ENCODE results near the gene SLC7A4.

Gene SLC7A4

DNA sequence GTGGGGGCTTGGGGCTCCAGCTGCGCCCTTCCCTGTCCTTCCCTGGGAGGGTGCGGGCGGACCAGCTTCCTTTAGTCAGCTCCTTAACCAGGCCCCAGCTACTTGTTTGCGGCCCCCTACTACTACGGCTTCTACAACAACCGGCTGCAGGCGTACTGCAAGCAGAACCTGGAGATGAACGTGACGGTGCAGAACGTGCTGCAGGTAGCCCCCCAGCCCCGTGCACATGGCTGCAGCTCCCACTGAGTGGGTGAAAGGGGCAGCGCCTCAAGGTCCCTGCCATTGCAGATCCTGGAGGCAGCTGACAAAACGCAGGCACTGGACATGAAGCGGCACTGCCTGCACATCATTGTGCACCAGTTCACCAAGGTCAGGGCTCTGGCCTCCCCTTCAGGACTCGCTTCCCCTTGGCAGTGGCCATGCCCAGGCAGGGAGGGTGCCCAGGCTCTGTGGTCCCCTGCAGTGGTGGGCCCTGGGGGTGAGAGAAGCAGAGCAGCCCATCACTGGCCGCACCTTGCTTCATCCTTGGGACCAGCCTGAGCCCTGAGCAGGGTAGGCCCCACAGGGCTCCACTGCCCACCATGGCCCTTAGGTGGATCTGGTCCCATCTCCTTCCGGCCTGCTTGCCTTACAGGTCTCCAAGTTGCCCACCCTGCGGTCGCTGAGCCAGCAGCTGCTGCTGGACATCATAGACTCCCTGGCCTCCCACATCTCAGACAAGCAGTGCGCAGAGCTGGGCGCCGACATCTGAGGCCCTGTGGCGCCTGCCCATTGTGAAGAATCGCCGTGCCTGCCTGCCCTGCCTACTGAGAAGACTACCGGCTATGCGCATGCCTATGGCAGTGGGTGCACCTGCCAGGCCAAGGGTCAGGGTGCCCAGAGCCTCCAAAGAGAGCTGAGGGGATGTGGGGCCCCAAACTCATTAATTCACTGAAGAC, 35.5 kb downstream of the SLC7A4 start:
- H3K4me3 ChIP-seq (ENCODE audit: control insufficient read depth, low read depth, low read length), result no peak overlapping the region
- TF ChIP-seq, protein P1, sequence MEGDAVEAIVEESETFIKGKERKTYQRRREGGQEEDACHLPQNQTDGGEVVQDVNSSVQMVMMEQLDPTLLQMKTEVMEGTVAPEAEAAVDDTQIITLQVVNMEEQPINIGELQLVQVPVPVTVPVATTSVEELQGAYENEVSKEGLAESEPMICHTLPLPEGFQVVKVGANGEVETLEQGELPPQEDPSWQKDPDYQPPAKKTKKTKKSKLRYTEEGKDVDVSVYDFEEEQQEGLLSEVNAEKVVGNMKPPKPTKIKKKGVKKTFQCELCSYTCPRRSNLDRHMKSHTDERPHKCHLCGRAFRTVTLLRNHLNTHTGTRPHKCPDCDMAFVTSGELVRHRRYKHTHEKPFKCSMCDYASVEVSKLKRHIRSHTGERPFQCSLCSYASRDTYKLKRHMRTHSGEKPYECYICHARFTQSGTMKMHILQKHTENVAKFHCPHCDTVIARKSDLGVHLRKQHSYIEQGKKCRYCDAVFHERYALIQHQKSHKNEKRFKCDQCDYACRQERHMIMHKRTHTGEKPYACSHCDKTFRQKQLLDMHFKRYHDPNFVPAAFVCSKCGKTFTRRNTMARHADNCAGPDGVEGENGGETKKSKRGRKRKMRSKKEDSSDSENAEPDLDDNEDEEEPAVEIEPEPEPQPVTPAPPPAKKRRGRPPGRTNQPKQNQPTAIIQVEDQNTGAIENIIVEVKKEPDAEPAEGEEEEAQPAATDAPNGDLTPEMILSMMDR (conservative IDR thresholded peaks at IDR 0.05; ENCODE audit: control insufficient read depth, insufficient read depth, low read depth, low read length), result no peak
- no peak for DNase-seq (ENCODE audit: low read depth)

DNA sequence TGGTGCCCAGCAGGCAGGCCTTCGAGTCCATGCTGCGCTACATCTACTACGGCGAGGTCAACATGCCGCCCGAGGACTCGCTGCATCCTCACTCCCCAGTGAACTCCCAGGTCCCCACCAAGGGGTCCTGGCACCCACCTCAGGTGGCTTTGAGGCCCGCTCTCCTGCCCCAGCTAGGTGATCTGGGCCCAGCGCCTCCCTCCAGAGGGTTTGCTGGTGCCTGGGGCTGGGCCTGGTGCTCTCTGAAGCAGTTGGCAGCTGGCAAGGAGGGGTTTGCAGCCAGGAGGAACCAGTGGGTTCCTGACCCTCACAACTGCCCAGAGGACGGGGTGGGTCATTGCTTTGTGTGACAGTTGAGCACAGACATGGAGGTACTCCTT, 36.3 kb downstream of the SLC7A4 start:
- H3K4me3 ChIP-seq (ENCODE audit: control insufficient read depth, low read depth, low read length), result no peak overlapping the region
- TF ChIP-seq, protein P1 (conservative IDR thresholded peaks at IDR 0.05; ENCODE audit: control insufficient read depth, insufficient read depth, low read depth, low read length), result no peak
- DNase-seq (ENCODE audit: low read depth), result no peak

DNA sequence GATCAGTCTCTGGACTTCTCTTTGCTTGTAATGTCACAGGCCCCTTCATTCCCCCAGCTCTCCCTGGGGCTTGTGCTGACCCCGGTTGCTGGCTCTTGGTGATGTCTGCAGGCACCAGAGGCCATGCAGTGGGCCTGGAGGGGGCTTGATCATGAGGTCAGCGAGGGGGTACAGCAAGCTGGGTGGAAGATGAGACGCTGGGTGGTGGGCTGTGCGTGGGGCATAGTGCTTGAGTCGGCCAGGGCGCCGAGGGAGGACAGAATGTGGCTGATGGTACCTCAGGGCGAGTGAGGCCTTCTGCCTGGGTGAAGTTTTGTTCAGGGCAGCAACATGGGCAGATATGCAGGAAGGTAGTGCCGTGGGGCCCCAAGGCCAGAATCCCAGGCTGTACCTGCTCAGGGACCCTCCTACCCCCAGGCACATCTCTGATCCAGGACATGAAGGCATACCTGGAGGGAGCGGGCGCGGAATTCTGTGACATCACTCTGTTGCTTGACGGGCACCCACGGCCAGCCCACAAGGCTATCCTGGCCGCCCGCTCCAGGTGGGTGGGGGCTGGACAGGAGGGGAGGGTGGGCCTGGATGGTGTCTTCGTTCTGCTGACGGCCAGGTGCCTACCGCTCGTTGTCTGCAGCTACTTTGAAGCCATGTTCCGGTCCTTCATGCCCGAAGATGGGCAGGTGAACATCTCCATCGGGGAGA, 36.9 kb downstream of the SLC7A4 start:
- DNase-seq (ENCODE audit: low read depth), result no peak
- TF ChIP-seq, protein P1 (conservative IDR thresholded peaks at IDR 0.05; ENCODE audit: control insufficient read depth, insufficient read depth, low read depth, low read length), result no peak
- no peak overlapping the region for H3K4me3 ChIP-seq (ENCODE audit: control insufficient read depth, low read depth, low read length)

DNA sequence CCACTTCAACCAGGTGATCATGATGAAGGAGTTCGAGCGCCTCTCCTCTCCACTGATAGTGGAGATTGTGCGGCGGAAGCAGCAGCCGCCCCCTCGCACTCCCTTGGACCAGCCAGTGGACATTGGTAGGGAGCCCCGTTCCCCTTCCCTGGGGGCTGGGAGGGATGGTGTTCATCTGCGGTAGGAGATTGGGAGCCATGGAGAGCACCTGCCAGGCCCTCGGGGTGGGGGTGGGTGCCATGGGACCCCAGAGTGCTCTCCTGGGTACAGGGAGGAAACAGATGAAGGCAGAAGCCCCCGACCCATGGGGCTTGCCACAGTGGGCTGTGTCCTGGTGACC, 37.5 kb downstream of the SLC7A4 start:
- no peak for DNase-seq (ENCODE audit: low read depth)
- TF ChIP-seq, protein P1 (conservative IDR thresholded peaks at IDR 0.05; ENCODE audit: control insufficient read depth, insufficient read depth, low read depth, low read length), result no peak
- H3K4me3 ChIP-seq (ENCODE audit: control insufficient read depth, low read depth, low read length), result no peak overlapping the region

DNA sequence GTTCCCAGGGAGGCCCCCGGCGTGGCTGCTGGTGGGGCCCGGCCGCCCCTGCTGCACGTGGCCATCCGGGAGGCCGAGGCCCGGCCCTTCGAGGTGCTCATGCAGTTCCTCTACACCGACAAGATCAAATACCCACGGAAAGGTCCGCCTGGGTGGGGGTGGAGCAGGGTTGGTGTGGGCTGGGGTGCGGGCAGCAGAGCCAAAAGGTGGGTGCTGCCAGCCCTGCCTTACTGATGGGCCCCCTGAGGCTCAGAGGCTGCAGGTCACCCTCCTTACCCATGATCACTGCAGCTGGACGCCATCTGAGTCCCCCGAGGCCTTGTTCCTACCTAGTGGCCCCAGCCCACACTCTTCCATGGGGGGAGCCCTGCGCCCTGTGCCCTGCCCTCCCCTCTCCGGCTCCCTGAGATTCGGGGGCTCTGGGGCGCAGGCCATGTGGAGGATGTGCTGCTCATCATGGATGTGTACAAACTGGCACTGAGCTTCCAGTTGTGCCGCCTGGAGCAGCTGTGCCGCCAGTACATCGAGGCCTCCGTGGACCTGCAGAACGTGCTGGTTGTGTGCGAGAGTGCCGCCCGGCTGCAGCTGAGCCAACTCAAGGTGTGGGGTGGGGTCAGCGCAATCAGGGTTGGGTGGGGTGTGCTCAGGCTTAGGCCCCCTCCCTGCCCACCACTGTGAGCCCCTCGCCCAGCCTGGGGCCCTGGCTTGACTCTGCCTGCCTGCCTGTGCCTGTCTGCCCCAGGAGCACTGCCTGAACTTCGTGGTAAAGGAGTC, 38.0 kb downstream of the SLC7A4 start:
- H3K4me3 ChIP-seq (ENCODE audit: control insufficient read depth, low read depth, low read length), result no peak overlapping the region
- no peak for DNase-seq (ENCODE audit: low read depth)
- TF ChIP-seq, protein P1 (conservative IDR thresholded peaks at IDR 0.05; ENCODE audit: control insufficient read depth, insufficient read depth, low read depth, low read length), result no peak

- H3K4me3 ChIP-seq (ENCODE audit: control insufficient read depth, low read depth, low read length), result no peak overlapping the region
- TF ChIP-seq, protein P1 (conservative IDR thresholded peaks at IDR 0.05; ENCODE audit: control insufficient read depth, insufficient read depth, low read depth, low read length), result no peak
- no peak for DNase-seq (ENCODE audit: low read depth)
Observed at GRCh38 chr22:20993304-20994127, 38.8 kb downstream of the SLC7A4 start.
